Body of pancreas (tissue), 4 donors: ENCODE results near the gene PDZD7. TPM values are rescaled to one million over a fixed set of nuclear protein-coding genes. Genes with fewer than 3 reads are reported as not detected.
A peak's percentile ranks its signal among the peaks of the same experiment; 100 is the strongest.

Experiments
- ATAC-seq: fragments of 150-250 bp; one replicate; pipeline ENCODE4 v1.9.1; 2016
- DNase-seq, 4 donors: peaks; one replicate each; pipeline ENCODE4 v3.0.0-alpha.2; 2019
- H3K27ac ChIP-seq, 4 donors: fragments of 200-600 bp; sonication (generic); 1 replicate in 3 of 4; 2 replicates in 1 of 4; pipeline versions ENCODE4 v1.5.1 to v1.6.1; 2016 to 2019; ENCODE audit warnings: mild to moderate bottlenecking in 1 of 4, mixed read lengths in 1 of 4, moderate library complexity in 1 of 4
- H3K27me3 ChIP-seq, 2 donors: fragments of 200-600 bp; sonication (generic); one replicate each; pipeline ENCODE4 v1.6.0; 2016; ENCODE audit warnings: mild to moderate bottlenecking in 1 of 2
- H3K36me3 ChIP-seq, 2 donors: fragments of 200-600 bp; sonication (generic); replicated peaks in 1 of 2; 2 replicates each; pipeline ENCODE4 v1.5.1; 2016; ENCODE audit warnings: low read depth in 2 of 2; ENCODE audit not compliant: insufficient read depth in 1 of 2
- H3K4me1 ChIP-seq: fragments of 200-600 bp; sonication (generic); one replicate; pipeline ENCODE4 v1.6.0; 2016
- H3K4me3 ChIP-seq, 2 donors: fragments of 200-600 bp; sonication (generic); 1 replicate in 1 of 2; 2 replicates in 1 of 2; pipeline ENCODE4 v1.5.1; 2016 to 2019
- H3K9me3 ChIP-seq, 3 donors: fragments of 200-600 bp; sonication (generic); 1 replicate in 2 of 3; 2 replicates in 1 of 3; pipeline ENCODE4 v1.5.1; 2016
- CTCF ChIP-seq, 7 experiments: fragments of 450-650 bp in 4 of 7; fragments of 200-600 bp in 3 of 7; sonication (generic) in 3 of 7; IDR thresholded peaks; one replicate each; pipeline ENCODE4 v1.5.1; 2016 to 2019; ENCODE audit warnings: antibody characterized with exemption in 7 of 7
- POLR2A ChIP-seq, 3 donors: fragments of 450-650 bp; IDR thresholded peaks; one replicate each; pipeline ENCODE4 v1.6.1; 2016; ENCODE audit warnings: antibody characterized with exemption in 3 of 3, mild to moderate bottlenecking in 2 of 3
- WGBS, 2 donors: methylation state at CpG; one replicate each; pipeline ENCODE4 v1.1.5; 2017; 5-methylcytosine and 5-hydroxymethylcytosine counted together
- intact Hi-C: fragments of 100-400 bp; cut with DNase I; formaldehyde crosslinking; loops from one replicate; pipeline ENCODE4 v1.15.1; 2023
- total RNA-seq, 2 donors: library from RNA; depleted of rRNA; stranded (reverse); fragments of >200 nt; gene quantifications; one replicate each; pipeline ENCODE4 v1.1.0, GENCODE V29; 2016

The PDZD7 gene
- total RNA-seq, 2 donors from 2014 or later, result 0.52 to 0.66 TPM

DNA sequence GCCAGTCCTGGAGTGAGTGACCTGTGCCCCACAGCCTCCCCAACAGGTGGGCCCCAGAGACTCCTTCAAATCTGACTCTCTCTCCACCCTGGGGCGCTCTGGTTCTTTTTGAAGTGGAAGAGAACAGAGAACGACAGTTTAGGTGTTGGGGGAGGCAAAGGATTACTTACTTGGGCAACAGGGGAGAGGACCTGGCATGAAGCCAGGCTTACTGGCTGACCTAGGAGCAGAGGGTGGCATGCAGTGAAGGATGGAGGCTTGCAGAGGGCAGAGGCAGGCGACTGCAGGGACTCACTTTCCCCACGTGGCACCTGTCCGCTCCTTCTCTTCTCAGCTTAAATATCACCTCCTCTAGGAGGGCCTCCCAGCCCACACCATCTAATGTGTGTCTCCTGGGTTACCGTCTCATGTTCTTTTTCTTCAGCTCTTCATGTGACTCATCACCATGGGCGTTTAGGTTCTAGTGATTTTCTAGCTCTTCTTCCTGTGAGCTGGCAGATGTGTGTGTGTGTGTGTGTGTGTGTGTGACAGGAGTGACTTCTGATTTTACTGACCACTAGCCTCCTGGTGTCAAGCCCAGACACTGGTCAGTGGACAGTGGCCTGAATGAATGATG lies 15.9 kb downstream of the PDZD7 start:
- Histone ChIP-seq H3K9me3 (no peaks in the 10 kb centered on the region), H3K4me1 (peaks cover 13% of the 10 kb centered on the region), H3K36me3 (no peaks in the 10 kb centered on the region), H3K27ac (no peak overlapping the region), H3K27me3 (no peaks in the 10 kb centered on the region), H3K4me3 (no peak overlapping the region)
- TF ChIP-seq CTCF (IDR thresholded peaks at IDR 0.05), result no peak
- TF ChIP-seq POLR2A (IDR thresholded peaks at IDR 0.05), result no peak
- DNase-seq (peak in 1 of 4 donors; percentile 42), ATAC-seq (no peak)
- 38 to 46% methylated on average over 6 to 7 of the region's 7 CpGs for WGBS, 2 donors
- intact Hi-C loops, result no loop called here

DNA sequence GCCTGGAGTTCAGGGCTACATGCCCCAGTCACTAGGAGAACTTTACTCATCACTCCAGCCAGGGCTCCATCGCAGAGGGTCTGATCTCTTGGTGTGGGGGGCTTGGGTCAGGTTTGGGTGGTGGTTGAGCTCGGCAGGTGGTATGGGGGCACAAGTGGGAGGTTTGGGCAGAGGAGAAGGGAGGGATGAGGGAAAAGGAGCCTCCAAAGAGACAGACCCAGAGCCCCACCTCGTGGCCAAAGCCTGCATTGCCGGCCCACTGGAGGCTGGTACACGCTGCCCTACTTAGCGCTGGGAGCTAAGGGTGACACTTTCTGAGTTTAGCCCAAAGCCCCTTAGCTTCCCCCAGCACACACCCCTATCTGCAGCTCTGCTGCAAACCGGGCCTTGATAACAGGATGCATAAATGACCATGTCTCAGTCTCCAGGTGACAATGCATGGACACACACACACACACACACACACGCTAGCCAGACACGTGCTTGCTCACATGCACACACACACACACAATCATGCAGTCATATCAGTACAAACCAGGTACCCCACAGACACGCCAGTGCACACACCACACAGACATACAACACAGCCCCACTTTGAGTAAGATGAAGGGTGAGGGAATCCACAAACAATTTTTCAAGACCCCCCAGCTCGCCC lies 16.6 kb downstream of the PDZD7 start:
- Histone ChIP-seq H3K27ac (no peak overlapping the region), H3K9me3 (no peaks in the 10 kb centered on the region), H3K4me3 (no peak overlapping the region), H3K36me3 (no peaks in the 10 kb centered on the region), H3K4me1 (peaks cover 13% of the 10 kb centered on the region), H3K27me3 (no peaks in the 10 kb centered on the region)
- DNase-seq (peak; percentile 81 to 91 (median 86)), ATAC-seq (peak; percentile 70)
- TF ChIP-seq POLR2A (IDR thresholded peaks at IDR 0.05), result no peak
- peak; percentile 82 to 95 (median 91) for TF ChIP-seq CTCF (IDR thresholded peaks at IDR 0.05)
- WGBS, 2 donors, result 5 to 7% methylated on average over 8 to 11 of the region's 11 CpGs
- intact Hi-C loops, result no loop called here

GRCh38 chr10:101013365-101013825 lies 17.5 kb downstream of the PDZD7 start:
- H3K27me3 ChIP-seq, result no peaks in the 10 kb centered on the region
- ATAC-seq, result no peak
- no peaks in the 10 kb centered on the region for H3K9me3 ChIP-seq
- no peak overlapping the region for H3K27ac ChIP-seq
- WGBS, 2 donors, result 32 to 39% methylated on average over 9 of the region's 9 CpGs
- H3K4me3 ChIP-seq, result no peak overlapping the region
- DNase-seq, result no peak
- no peaks in the 10 kb centered on the region for H3K36me3 ChIP-seq
- intact Hi-C loops, result no loop called here
- H3K4me1 ChIP-seq, result peaks cover 13% of the 10 kb centered on the region
- TF ChIP-seq POLR2A (IDR thresholded peaks at IDR 0.05) (no peak), CTCF (IDR thresholded peaks at IDR 0.05) (no peak)

DNA sequence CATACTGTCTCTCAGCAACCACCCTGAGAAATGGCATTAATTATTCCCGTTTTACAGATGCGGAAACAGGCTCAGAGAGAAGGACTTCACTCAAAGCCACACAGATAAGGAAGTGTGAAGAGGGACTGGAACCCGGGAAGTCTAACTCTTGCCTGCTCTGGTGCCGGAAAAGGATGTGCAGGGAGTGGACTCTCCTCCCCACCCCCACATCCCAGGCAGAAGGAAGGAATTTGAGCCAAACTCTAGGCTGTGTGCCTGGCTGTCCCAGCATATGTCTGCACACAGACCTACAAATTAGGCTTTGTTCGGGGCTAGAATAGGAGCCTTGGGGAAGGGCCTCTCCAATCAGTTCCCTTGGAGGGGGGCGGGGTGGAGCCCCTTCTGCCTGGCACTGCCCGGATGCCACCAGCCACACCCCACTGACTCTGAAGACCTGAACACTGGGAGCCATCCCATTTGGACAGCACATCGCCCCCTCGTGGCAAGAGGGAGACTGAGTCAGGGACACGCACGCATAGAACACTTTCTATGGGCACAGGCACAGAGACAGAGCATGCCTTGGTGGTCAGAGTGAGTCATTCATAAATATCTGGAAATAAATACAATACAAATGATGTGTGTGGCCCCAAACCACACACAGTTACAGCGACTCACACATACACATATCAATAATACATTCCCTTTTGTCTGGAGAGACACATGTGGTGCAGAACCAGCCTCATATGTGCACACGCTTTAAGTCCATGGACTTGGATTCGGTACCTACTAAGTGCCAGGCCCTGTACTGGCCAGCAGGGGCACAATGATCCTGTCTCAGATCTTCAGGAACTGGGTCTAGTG lies 18.2 kb downstream of the PDZD7 start:
- ATAC-seq (peak; percentile 81), DNase-seq (peak; percentile 83 to 91 (median 89))
- Histone ChIP-seq H3K27ac (peak overlapping the region in 2 of 4 donors; percentile 14 to 15), H3K4me3 (no peak overlapping the region), H3K9me3 (no peaks in the 10 kb centered on the region), H3K36me3 (no peaks in the 10 kb centered on the region), H3K4me1 (peaks cover 13% of the 10 kb centered on the region), H3K27me3 (no peaks in the 10 kb centered on the region)
- 18 to 23% methylated on average over 11 to 14 of the region's 14 CpGs for WGBS, 2 donors
- intact Hi-C loops, result no loop called here
- TF ChIP-seq POLR2A (IDR thresholded peaks at IDR 0.05), result no peak
- TF ChIP-seq CTCF (IDR thresholded peaks at IDR 0.05), result peak; percentile 71 to 98 (median 88)
